CD4-positive, alpha-beta T cell (primary cell): ENCODE measurements around the gene SEMA3D. TPM values are rescaled to one million over a fixed set of nuclear protein-coding genes. Genes with fewer than 3 reads are reported as not detected.

Experiments
- ATAC-seq: fragments of 200-7000 bp; cut with Tn5 transposase; one replicate; pipeline ENCODE4 v1.10.0; 2022; ENCODE audit warnings: mild to moderate bottlenecking; ENCODE audit not compliant: poor library complexity
- CTCF ChIA-PET: fragments of 350-600 bp; sonication (Branson Sonifier 250); formaldehyde crosslinking; loops from one replicate; lab custom pipeline; 2021; ENCODE audit warnings: antibody characterized with exemption, inconsistent platforms; lab: Charles Lee
- POLR2A ChIA-PET: fragments of 350-600 bp; sonication (Branson Sonifier 250); formaldehyde crosslinking; loops from one replicate; lab custom pipeline; 2021; ENCODE audit warnings: antibody characterized with exemption, inconsistent platforms; lab: Charles Lee
- DNase-seq, 14 experiments: peaks; one replicate each; pipeline ENCODE4 v3.0.0-alpha.2; 2013 to 2020; ENCODE audit warnings: mixed read lengths in 2 of 14
- H3K27ac ChIP-seq, 2 donors: one replicate each; pipeline versions ENCODE4 v1.5.1 to v1.7.0; 2013; ENCODE audit warnings: low read length in 2 of 2, low read depth in 1 of 2, mild to moderate bottlenecking in 1 of 2
- H3K27me3 ChIP-seq, 2 experiments: 1 replicate in 1 of 2; 2 replicates in 1 of 2; pipeline versions ENCODE4 v1.6.1 to v1.7.0; 2013; ENCODE audit warnings: low read length in 2 of 2, control low read depth in 1 of 2, mild to moderate bottlenecking in 1 of 2, moderate library complexity in 1 of 2; ENCODE audit not compliant: insufficient read depth in 2 of 2, control insufficient read depth in 1 of 2
- H3K36me3 ChIP-seq: one replicate; pipeline ENCODE4 v1.6.1; 2013; ENCODE audit warnings: low read length, control low read depth; ENCODE audit not compliant: insufficient read depth
- H3K4me1 ChIP-seq: one replicate; pipeline ENCODE4 v1.6.1; 2013; ENCODE audit warnings: low read length, control low read depth; ENCODE audit not compliant: insufficient read depth
- H3K4me3 ChIP-seq: one replicate; pipeline ENCODE4 v1.5.1; 2013; ENCODE audit warnings: mild to moderate bottlenecking, low read length, moderate library complexity
- H3K9me3 ChIP-seq, 2 experiments: 1 replicate in 1 of 2; 2 replicates in 1 of 2; pipeline versions ENCODE4 v1.6.1 to v1.7.0; 2013; ENCODE audit warnings: low read length in 2 of 2, mild to moderate bottlenecking in 2 of 2, control low read depth in 1 of 2, moderate library complexity in 1 of 2; ENCODE audit not compliant: control insufficient read depth in 1 of 2, insufficient read depth in 1 of 2
- H3K27ac Mint-ChIP-seq: one replicate; pipeline ENCODE4 v1.8.0; 2020; ENCODE audit warnings: mixed read lengths
- H3K27me3 Mint-ChIP-seq: one replicate; pipeline ENCODE4 v1.8.0; 2021; ENCODE audit warnings: mixed read lengths
- H3K36me3 Mint-ChIP-seq: one replicate; pipeline ENCODE4 v1.8.0; 2021; ENCODE audit warnings: low read depth, mixed read lengths
- H3K4me1 Mint-ChIP-seq: one replicate; pipeline ENCODE4 v1.8.0; 2021; ENCODE audit warnings: low read depth, mixed read lengths
- H3K4me3 Mint-ChIP-seq: one replicate; pipeline ENCODE4 v1.8.0; 2020; ENCODE audit warnings: mild to moderate bottlenecking, mixed read lengths
- H3K9me3 Mint-ChIP-seq: one replicate; pipeline ENCODE4 v1.8.0; 2020; ENCODE audit warnings: mixed read lengths
- intact Hi-C, 2 experiments: fragments of 100-400 bp; cut with DNase I in 1 of 2; cut with micrococcal nuclease in 1 of 2; formaldehyde crosslinking; loops; one replicate each; pipeline versions ENCODE4 v1.15.1 to v1.9.0; 2023 to 2025; cut with DNase I, micrococcal nuclease
- total RNA-seq, 174 experiments: library from RNA in 2 of 174; stranded (reverse) in 2 of 174; gene quantifications; one replicate each; pipeline ENCODE4 v1.2.3 and lab custom pipeline; 2021 to 2026
- TF ChIP-seq, protein P1 (sequence below): fragments of 200-600 bp; IDR thresholded peaks from one replicate; pipeline ENCODE4 v1.8.0; 2022; ENCODE audit warnings: antibody characterized with exemption, mild to moderate bottlenecking

Gene SEMA3D
- total RNA-seq, 2 experiments from 2014 or later, result not detected

DNA sequence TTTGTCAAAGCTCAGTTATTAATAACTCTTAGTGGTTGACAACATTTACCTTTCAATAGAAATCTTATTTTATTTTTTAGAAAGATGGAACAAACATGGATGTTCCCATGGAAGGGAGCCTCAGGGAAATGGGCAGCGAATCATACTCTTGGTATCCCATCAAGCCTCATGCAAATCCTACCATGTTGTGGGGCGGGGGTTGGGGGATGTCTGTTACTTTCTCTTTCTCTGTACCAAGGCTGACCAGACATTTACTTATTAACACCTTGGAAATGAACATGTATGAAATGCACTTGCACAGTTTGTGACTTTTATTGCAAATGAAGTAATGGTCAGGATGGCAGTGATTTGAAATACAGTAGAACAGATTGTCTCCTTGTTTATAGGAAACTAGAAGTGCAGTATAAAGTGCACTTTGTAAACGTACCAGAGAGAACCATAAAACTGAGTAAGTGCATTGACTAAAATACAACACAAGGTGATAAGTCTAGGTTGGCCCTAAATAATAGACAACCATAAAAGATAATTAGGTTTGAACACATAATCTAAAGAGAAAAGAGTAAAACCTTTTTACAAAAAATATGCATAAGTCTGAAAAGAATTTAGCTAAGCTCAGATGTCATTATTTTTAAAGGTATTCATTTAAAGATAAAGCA, 32.4 kb downstream of the SEMA3D start:
- Histone ChIP-seq H3K4me3 (no peak overlapping the region), H3K27me3 (no peaks in the 10 kb centered on the region), H3K27ac (no peak overlapping the region), H3K36me3 (no peaks in the 10 kb centered on the region), H3K9me3 (no peaks in the 10 kb centered on the region), H3K4me1 (no peaks in the 10 kb centered on the region)
- Mint-ChIP-seq H3K4me1 (no peaks in the 10 kb centered on the region), H3K4me3 (no peak overlapping the region), H3K9me3 (peaks cover 7% of the 10 kb centered on the region), H3K36me3 (no peaks in the 10 kb centered on the region), H3K27ac (no peak overlapping the region), H3K27me3 (no peaks in the 10 kb centered on the region)
- CTCF ChIA-PET, result no interaction called here
- no peak for ATAC-seq
- TF ChIP-seq, protein P1, sequence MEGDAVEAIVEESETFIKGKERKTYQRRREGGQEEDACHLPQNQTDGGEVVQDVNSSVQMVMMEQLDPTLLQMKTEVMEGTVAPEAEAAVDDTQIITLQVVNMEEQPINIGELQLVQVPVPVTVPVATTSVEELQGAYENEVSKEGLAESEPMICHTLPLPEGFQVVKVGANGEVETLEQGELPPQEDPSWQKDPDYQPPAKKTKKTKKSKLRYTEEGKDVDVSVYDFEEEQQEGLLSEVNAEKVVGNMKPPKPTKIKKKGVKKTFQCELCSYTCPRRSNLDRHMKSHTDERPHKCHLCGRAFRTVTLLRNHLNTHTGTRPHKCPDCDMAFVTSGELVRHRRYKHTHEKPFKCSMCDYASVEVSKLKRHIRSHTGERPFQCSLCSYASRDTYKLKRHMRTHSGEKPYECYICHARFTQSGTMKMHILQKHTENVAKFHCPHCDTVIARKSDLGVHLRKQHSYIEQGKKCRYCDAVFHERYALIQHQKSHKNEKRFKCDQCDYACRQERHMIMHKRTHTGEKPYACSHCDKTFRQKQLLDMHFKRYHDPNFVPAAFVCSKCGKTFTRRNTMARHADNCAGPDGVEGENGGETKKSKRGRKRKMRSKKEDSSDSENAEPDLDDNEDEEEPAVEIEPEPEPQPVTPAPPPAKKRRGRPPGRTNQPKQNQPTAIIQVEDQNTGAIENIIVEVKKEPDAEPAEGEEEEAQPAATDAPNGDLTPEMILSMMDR, result no peak
- DNase-seq, result no peak
- POLR2A ChIA-PET, result no interaction called here
- intact Hi-C loops, result no loop called here

DNA sequence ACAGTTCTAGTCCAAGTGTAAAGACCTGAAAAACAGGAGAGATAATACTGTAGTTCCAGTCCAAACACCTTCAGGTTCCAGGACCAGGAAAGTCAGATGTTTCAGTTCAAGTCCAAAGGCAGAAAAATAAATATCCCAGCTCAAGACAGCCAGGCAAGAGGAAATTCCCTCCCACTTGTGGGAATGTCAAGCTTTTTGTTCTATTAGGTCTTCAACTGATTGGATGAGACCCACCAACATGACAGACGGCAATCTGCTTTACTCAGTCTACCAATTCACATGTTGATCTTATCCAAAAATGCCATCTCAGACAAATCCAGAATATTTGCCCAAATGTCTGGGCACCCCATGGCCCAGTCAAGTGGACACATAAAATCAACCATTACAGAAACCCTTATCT, 33.1 kb downstream of the SEMA3D start:
- H3K27me3 ChIP-seq, result no peaks in the 10 kb centered on the region
- TF ChIP-seq, protein P1, result no peak
- Mint-ChIP-seq H3K4me1 (no peaks in the 10 kb centered on the region), H3K27ac (no peak overlapping the region), H3K4me3 (no peak overlapping the region), H3K27me3 (no peaks in the 10 kb centered on the region), H3K9me3 (peaks cover 4% of the 10 kb centered on the region), H3K36me3 (no peaks in the 10 kb centered on the region)
- H3K36me3 ChIP-seq, result no peaks in the 10 kb centered on the region
- H3K9me3 ChIP-seq, result no peaks in the 10 kb centered on the region
- DNase-seq (no peak), ATAC-seq (no peak)
- intact Hi-C loops, result no loop called here
- H3K4me1 ChIP-seq, result no peaks in the 10 kb centered on the region
- no peak overlapping the region for H3K4me3 ChIP-seq
- no peak overlapping the region for H3K27ac ChIP-seq
- ChIA-PET CTCF (no interaction called here), POLR2A (no interaction called here)

DNA sequence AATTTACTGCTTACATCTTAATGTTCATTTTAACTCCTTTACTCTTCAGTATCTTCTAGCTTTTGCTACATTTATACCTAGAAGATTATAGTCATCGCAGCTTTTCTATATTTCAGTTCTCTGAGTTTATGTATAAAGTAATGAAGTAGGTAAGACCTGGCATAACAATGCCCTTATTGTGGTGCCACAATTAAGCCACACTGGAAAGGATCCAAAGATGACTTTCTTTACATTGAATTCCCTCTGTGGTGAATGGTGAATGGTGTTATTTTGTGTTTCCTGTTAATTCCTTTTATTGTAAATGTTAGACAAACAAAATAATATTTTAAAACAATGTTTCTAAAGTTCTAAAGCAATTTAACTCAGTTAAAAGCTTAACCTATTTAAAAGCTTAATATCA, 36.2 kb downstream of the SEMA3D start:
- TF ChIP-seq, protein P1, result no peak
- H3K27me3 ChIP-seq, result no peaks in the 10 kb centered on the region
- Mint-ChIP-seq H3K9me3 (peaks cover 2% of the 10 kb centered on the region), H3K27me3 (no peaks in the 10 kb centered on the region), H3K36me3 (no peaks in the 10 kb centered on the region), H3K4me1 (no peaks in the 10 kb centered on the region), H3K27ac (no peak overlapping the region), H3K4me3 (no peak overlapping the region)
- H3K27ac ChIP-seq, result no peak overlapping the region
- ATAC-seq (no peak), DNase-seq (no peak)
- H3K9me3 ChIP-seq, result peaks cover 0 to 4% of the 10 kb centered on the region in 2 experiments
- POLR2A ChIA-PET, result no interaction called here
- no peak overlapping the region for H3K4me3 ChIP-seq
- CTCF ChIA-PET, result no interaction called here
- H3K36me3 ChIP-seq, result no peaks in the 10 kb centered on the region
- no peaks in the 10 kb centered on the region for H3K4me1 ChIP-seq
- intact Hi-C loops, result no loop called here
